NCI-H345 treated with DMSO at 0.1 percent for 48 hours (cell line): ENCODE data around the gene PDSS2.

ENCODE experiments used
- DNase-seq: peaks from one replicate; lab custom pipeline; 2025; ENCODE audit not compliant: unreplicated experiment; lab: John Stamatoyannopoulos, UW

Gene PDSS2, protein sequence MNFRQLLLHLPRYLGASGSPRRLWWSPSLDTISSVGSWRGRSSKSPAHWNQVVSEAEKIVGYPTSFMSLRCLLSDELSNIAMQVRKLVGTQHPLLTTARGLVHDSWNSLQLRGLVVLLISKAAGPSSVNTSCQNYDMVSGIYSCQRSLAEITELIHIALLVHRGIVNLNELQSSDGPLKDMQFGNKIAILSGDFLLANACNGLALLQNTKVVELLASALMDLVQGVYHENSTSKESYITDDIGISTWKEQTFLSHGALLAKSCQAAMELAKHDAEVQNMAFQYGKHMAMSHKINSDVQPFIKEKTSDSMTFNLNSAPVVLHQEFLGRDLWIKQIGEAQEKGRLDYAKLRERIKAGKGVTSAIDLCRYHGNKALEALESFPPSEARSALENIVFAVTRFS

DNA sequence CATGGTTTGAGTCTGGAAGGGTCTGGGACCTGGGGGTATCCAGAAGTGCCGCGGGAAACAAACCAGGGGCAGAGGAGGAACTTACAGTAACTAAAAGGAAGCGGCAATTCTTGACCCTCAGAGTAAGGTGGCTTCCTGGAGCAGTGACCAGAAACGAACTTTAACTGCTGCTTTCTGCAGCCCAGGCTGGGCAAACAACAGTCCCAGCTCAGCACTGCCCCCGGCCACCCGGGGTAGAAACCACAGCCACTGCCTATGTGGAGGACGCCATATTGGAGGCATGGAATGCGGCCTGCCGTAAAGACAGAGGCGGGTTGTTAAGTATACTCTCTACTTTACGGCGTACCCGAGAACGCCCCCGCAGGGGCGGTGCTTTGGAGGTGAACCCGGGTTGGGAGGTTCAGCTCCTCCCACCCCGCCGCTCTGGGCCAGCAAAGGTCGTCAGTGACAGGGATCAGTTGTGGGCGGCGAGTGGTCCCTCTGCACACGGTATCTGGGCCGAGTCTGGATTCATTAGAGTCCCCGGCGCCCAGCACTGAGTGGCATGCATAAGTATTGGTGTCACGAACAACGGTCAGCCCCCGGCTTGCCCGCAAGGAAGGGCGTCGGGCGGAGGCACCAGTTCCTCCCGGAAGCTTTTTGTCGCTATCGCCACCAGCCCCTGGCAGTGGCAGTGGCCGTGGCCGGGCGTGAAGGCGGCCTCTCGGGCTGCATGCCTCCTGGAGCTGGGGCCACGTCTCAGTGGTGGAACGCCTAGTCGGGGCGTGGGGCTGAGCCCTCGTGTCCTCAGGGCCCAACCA is at the start of gene PDSS2:
PDSS2 (minus strand) TSS at position 282 of the 800 bp plus-strand sequence; CDS start at position 3, 279 bp downstream.
- peak; percentile 95 for DNase-seq

DNA sequence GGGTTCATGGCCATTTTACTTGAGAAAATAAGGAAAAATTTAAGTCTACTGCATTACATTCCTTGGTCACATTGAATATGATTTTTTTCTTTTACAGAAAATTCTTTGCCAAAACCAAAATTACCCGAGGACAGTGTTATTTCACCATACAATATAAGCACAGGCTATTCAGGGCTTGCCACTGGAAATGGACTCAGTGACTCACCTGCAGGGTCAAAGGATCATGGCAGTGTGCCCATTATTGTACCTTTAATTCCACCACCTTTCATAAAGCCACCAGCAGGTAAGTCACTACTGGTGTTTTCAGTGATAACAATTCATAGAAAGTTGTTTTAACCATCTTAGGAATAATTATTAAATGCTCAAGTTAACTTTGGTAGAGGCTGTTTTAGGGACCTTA is 46.8 kb upstream of the PDSS2 start:
- no peak for DNase-seq

DNA sequence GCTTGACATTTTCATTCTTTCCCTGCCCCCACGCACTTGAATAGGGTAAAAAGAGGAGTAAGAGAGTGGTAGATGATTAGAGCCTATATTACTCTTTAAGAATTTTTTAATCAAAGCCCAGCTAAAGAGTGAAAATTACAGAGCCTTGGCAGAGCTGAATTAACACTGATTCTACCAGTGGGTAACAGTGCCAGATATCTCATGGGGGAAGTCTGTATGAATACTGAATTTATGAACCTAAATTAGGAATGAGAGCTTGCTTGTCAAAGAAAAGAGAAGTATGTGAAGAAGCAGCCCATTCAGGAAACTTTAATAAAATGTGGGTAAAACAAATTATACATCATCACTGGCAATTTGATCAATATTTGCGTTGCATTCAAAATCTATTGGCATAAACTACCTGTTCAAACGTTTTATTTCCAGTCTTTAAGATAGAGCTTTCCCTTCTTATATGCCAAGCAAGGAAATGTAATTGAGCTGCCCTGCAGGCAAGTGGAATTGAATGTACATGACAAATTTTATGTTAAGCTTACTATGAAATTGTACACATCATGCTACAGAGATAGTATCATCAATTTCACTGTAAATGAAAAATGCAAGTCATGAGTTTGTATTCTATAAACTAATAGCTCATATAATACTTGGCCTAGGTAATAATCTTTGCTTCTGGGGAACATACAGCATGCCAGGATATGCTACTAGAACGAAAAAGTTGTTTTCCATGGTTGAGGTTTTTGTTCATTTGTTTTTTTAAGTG is 45.1 kb upstream of the PDSS2 start:
- DNase-seq, result no peak

DNA sequence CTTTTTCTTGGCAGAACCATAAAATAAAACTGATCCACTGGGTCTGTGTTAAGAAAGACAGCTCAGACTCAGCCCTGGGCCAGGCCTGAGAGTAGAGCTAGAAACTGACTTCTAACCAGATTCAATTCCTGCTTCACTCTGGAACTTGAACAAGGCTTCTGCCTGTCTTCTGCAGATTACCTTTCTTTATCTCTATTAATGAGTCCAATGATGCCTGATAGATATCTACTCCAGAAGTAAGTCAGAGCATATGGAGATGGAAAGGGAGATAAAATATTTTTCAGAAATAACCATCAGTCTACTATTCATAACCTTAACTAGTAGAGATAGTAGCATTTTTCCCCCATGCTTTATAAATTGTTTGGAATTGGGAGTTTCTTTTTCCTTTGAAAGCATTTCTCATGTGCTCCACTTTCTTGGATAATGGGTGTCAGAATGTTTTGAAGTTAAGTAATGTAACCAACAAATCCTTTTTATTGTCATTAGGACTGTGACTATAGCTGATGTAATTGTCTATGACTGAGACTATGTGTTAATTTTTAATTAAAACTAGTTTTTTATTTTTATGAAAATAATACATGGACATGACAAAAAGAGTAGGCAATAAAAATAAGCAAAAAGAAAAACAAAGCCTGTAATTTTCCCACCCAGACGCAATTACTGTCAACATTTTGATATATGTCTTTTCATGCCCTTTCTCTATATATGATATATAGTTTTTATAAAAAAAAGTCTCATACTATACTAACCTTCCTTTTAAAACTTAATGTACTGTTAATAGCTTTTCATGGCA is 37.7 kb upstream of the PDSS2 start:
- no peak for DNase-seq

DNA sequence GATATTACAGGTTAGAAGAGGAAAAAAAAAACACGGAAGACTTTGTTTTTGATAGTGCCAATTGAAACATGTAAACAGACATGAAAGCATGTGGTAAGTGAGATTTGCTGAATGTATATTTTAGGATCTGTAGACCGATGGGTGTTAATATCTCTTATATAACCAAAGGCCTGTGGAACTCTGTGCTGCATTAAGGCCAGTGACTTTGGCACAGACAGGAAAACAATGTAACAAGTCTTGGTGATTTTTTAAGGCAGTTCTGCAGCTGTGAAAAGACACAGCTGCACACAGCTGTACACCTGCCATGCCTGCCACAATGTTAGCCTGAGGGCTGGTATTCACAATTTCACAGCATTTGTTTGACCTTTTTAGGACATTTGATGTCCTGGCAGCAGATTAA is 36.6 kb upstream of the PDSS2 start:
- no peak for DNase-seq

DNA sequence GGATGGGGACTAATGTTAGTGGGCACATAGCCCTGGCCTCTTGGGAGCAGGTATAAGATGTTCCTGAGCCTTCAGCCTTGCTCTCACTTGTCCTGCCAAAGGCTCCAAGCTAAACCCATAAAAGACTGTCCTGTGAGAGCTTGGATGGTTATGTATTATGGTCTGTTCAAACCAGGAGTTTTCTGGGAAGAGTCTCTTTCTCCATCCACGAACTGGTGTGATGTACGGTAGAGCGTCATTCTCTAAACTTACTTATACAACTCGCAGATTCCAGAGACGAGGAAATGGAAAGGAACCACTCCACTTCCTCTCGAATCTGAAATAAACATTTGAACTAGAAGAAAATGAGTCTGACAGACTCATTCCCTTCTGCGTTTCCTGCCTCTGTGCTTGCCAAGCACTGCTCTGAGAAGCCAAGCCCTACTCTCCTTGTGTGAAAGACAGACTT is 35.9 kb upstream of the PDSS2 start:
- no peak for DNase-seq

DNA sequence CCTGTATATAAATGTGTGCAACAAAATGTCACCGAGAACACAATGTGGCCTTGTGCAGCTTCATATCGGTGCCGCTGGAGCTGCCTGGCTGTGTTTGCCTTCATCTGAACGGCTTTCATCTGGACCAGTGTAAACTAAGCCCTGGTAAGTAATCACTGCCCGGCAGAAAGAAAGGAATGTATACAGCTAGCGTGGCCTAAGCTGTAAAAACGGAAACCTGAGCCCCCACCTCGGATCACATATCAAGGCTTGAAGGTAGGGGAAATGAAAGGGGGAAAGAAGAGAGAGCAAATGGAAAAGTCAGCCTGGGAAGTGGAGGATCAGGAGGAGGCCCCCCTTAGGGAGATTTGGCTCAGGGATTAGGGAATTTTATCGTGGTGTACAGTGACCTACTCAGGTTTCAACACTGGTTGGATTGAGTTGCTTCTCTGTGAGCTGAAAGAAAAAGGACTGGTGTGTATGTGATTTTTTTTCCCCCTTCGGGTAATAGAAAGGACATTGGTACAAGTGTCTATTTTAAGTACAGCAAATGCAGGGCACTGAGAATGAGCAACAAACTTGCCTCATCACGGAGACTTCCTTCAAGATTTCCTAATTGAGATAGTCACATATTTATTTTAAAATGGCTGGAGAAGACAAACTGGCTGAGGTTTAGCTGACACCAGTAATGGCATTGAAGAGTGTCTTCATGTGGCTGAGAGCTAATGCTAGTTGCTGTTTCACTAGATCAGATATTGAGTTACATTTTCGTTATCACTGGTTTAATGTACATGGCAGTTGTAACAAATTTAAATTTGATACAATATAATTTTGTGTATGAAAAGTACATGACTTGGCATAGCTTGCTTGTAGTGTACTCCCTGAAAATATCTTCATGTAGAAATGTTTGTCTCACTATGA is 34.0 kb upstream of the PDSS2 start:
- no peak for DNase-seq

DNA sequence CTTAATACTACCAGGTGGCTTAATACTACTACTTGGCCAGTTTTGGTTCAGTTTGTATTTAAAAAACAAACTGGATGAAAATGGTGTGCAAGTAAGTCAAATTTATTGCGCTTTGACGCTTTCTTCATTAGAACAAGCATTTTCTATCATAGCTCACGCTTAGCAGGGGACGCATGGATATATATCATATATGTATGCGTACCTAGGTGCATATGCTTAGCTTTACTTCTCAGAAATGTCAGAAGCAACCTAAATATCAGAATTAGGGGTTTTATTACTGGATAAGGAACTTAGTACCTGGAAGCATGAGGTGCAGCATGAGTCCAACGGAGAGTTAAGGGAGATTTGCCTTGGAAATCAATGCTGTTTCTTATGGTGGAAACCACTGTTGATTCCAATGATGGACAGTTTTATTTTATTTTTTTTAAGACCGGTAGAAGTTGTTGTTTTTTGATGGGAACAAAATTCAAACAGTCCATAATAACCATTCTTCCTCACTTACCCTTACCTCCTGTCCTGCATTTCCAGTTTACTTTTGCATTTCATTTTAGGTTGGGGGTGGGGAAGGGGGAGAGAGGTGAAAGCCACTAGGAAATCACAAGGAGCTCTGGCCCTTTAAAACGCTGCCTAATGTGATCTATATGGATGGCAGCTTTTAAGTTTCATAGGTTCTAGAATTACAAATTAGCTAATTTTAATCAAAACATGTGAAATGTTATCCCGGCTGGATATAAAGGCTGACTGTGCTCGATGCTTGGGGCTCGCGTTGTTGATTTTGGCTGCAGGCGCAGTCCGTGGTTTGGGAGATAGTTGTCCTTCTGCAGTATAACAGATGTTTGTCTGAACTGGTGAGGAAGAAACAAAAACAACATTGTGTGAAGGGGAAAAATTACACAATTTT is 32.6 kb upstream of the PDSS2 start:
- DNase-seq, result no peak

DNA sequence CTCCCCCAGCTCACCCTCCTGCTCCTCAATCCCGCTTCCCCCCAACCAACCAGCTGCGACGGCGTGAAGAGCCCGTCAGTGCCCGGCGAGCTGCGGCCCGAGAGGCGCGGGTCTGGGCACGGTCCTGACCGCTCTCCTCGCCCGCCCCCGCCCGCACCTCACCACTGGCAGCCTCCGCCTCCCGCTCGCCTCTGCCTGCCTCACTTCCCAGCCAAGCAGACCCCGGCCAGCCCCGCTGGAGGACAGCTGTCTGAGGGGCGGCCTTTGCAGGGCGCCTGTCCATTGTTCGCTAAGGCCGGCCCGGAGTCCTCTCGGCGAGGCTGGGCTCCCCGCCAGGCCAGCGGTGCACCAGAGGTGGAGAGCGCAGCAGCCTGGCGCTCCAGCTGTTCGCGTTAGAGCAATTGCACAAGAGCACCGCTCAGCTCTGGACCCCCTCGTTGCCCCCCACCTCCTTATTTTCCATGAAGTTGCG is 31.8 kb upstream of the PDSS2 start:
- no peak for DNase-seq

DNA sequence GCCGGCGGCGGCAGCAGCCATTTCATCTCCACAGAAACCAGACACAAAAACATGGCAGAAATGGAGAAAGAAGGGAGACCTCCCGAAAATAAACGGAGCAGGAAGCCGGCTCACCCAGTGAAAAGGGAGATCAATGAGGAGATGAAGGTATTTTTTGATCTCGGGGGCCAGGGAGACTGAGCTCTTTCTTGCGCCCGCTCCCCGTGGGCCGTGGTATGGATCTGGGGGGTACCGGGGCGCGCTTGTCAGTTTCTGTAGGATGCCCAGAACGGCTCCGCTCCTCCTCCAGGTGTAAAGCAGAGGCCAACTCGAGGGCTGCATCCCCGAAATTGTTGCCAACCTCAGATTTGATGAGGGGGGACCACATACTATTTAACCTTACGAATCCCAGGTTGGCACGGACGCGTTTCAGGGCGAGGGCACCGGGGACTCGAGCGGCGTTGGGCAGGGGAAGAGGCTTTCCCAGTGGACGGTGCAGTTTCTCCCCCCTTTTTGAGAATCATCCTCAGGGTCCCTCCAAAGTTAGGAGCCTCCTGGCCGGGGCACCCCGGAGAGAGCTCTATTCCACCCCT is 31.3 kb upstream of the PDSS2 start:
- DNase-seq, result no peak

DNA sequence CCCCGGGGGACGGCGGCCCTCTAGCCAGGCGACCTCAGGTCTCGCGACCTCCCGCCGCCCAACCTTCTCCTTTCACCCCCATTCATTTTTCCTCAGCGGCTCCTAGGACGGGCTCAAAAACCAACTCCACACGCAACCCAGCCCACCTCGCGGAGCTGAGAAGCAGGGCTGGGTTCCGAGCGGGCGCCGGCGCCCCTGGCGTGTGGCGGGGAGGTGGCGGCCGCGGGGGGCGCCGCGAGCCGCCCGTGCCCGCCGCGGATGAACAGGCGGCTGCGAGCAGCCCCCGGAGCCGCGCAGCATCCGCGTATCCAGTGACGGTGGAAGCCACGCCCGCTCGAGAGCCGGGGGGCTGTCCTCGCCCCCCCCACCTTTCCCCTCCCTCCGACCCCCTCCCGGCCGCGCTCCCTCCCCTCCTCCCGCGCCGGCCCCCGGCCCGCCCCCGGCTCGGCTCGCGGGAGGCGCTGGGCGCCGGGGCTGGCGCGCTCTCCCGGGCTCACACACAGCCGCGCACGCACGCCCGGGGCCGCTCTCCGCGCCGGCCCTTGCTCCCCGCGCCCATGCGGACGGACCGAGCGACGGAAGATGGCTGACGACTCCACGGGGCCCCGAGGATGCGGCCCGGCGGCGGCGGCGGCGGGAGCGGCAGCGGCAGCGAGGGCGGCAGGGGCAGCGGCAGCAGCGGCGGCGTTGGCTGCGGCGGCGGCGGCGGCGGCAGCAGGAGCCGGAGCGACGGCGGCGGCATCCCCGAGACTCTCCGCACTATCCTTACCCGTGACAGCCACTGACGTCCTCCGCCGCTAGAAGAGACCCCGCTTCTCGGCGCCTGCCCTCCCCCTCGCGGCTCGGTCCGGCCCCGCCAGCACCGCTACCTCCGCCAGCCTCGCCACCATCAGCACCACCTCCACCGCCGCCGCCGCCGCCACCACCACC is 30.5 kb upstream of the PDSS2 start, which contains the start of gene SOBP:
SOBP (plus strand) TSS at position 482 of the 930 bp plus-strand sequence. CDS start 500 bp downstream, outside the sequence.
- peak; percentile 48 for DNase-seq

DNA sequence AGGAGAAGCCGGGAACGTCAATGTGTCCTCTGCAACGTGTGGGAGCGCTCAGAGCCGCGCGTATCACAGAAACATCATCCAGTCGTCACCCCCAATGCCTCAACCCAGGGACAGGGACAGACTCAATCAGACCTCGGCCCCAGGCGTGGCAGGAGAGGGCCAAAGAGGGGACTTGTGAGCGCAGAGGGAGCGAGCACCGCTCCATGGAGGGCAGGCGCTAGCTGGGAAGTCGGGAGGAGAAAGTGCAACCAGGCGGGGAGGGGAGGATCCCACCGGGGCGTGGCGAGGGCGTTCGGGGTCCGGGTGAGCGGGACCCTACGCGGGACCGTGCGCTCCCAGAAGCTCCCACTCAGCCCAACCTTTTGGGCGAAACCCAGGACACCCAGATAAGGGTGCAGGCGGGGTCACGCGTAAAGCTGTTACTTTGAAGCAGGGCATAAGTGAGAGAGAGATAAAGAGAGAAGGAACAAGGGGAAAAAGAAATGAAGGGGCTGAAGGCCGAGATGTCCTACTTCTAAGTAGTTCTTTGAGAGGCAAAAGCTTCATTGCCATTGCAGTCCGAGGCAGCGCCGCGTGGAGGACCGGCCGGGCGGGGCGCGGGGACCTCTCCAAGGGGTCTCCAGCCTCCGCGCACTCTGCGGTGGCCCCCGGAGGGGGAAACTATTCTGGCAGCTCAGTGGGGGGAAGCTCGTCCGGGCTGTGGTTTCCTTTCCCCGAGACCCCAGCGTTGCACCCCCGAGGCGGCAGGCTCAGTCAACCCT is 29.7 kb upstream of the PDSS2 start:
- DNase-seq, result no peak

DNA sequence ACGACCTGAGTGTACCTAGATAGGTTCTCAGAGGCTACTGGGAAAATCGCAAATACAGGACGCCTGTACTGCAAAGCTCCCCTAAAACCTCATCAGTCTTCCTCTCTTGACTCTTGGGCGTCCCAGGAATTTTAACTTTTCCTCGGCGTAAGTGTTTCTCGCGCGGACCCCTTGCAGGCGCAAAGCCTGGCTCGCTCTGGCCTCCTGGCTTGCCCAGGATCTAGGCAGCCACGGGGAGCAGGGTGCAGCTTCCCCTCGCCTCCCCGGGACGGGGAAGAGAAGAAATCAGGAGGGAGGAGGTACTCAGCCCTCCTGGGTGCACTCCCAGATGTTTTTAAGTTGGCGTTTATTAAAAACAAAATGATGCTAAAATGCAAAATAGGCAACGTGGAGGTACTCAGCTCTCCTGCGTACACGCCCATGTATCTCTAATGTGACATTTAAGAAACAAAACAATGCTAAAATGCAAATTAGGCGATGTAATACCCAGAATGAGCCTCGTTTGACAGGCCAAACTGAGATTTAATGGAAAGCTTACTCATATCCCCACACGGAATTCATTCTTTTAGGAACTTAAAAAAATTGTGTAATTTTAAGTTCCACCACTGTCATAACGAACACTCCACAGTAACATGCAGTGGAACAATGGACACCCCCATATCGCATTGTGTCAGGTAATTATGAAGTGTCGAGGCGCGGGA is 29.0 kb upstream of the PDSS2 start:
- DNase-seq, result no peak

DNA sequence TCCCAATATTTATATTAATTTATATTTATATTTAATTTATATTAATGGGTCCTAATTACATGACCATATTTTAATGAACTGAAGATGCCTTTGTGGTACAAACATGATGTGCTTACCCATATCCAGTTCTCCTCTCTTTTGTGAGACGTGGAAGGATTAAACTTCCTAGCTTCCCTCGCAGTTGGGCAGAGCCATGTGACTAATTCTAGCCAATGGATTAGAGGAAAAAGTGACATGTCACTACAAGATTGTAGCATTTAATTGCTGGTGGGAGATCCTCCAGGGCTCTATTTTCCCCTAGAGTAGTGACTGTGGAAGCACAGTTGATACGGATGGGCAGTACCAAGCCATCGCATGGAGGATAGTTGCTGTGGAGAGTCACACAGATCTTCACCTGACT is 25.8 kb upstream of the PDSS2 start:
- no peak for DNase-seq

DNA sequence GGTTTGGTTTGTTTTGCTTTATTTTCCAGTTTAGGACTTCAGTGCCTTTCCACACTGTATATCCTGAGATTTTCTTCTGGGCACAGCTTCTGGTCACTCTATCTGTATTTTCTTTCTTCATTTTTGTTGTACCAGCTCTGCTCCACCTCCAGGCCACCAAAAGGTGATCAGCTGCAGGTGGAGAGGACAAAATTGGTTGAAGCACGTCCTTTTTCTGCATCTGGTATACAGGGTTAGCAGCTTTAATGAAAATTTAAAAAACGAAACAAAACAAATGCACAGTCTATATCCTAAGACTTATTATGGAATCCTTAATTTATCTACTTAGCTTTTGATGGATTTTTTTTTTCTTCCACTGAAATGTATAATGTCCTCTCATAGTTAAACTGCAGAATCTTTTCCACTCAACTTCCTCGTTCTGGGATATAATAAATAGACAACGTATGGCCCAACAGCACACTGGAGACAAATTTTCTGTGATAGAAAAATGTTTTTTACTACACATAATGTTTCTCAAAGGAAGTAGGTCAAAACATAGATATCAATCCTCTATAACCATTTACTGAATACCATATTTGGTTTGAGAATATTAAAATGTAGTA is 19.8 kb upstream of the PDSS2 start:
- no peak for DNase-seq
